ENCODE results near the gene NGRN. TPM values are rescaled to one million over a fixed set of nuclear protein-coding genes. Genes with fewer than 3 reads are reported as not detected.

Gene NGRN
- total and polyA plus RNA-seq, 2 of the 8 experiments (the other 6 are each of a cell fraction or from before 2014, with no cell fraction given): 60.1 to 101 TPM

DNA sequence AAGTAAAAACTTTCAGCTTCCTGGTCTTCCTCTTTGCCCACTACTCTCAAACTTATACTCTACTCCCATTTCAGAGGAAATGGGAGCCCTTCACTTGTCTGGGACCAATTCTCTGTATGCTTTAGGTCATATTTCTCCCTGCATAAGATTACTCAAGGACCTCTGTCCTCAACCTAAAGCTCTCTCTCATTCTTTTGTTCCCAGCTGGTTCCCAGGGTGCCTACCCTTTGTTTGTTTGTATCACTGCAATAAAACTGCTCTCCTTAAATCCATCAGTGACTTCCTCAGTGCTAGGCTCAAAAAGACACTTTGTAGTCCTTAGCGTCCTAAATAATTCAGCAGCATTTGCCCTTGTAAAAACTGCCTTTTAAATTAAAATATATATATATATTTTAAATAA, 2.9 kb downstream of the NGRN start:
- Histone ChIP-seq H2BK5ac (ENCODE audit: low read depth, low read length) (no peak overlapping the region), H3K79me1 (ENCODE audit: low read depth, low read length) (peaks cover 10% of the 10 kb centered on the region), H3K4ac (replicated peaks; ENCODE audit: insufficient read length, low read depth, low read length) (no peak overlapping the region), H2BK20ac (ENCODE audit: low read length) (no peak overlapping the region), H2BK15ac (ENCODE audit: low read length) (no peak overlapping the region), H4K91ac (replicated peaks; ENCODE audit: insufficient read length, low read length) (no peak overlapping the region), H3K23ac (ENCODE audit: insufficient read length) (no peak overlapping the region), H3K9ac (replicated peaks in 1 of 4; ENCODE audit: extremely low read depth in 1 of 4, low read depth in 3 of 4, low read length in 3 of 4) (no peak overlapping the region), H3K79me2 (ENCODE audit: control insufficient read depth in 1 of 2, insufficient read depth in 2 of 2, low read length in 2 of 2) (peaks cover 12 to 72% of the 10 kb centered on the region in 2 experiments), H4K8ac (ENCODE audit: extremely low read depth, insufficient read depth, low read length) (no peak overlapping the region), H4K5ac (ENCODE audit: insufficient read length, low read depth, low read length) (no peak overlapping the region), H3K56ac (replicated peaks; ENCODE audit: insufficient read length, low read depth, low read length) (no peak overlapping the region), H2BK120ac (replicated peaks; ENCODE audit: low read depth, low read length) (no peak overlapping the region), H3K27ac (ENCODE audit: low read depth, low read length) (no peak overlapping the region), H3K36me3 (ENCODE audit: control insufficient read depth in 2 of 4, insufficient read depth in 4 of 4, low read length in 3 of 4) (peaks cover 6 to 46% (median 21%) of the 10 kb centered on the region in 4 experiments), H3K4me1 (replicated peaks in 1 of 4; ENCODE audit: control insufficient read depth in 3 of 4, insufficient read depth in 4 of 4, low read length in 3 of 4) (peaks cover 0 to 15% (median 7%) of the 10 kb centered on the region in 4 experiments; a peak in 5 of 7 replicates), H2BK12ac (ENCODE audit: low read depth, low read length) (no peak overlapping the region), H2AK5ac (ENCODE audit: low read depth, low read length) (no peak overlapping the region), H3K27me3 (replicated peaks in 1 of 4; ENCODE audit: control insufficient read depth in 3 of 4, extremely low read depth in 1 of 4, insufficient read depth in 3 of 4, low read length in 3 of 4) (no peaks in the 10 kb centered on the region), H3K18ac (ENCODE audit: extremely low read depth, low read length) (no peak overlapping the region), H3K23me2 (ENCODE audit: low read depth, low read length) (peaks cover 10% of the 10 kb centered on the region), H2AFZ (ENCODE audit: low read length) (no peak overlapping the region), H3K4me2 (ENCODE audit: insufficient read depth in 1 of 2, low read depth in 2 of 2, low read length in 2 of 2) (peak overlapping the region; percentile 34 to 94; a peak in 3 of 4 replicates), H3K4me3 (ENCODE audit: extremely low read depth in 1 of 4, insufficient read depth in 2 of 4, low read depth in 3 of 4, low read length in 4 of 4) (peak overlapping the region in 2 of 4 experiments; percentile 2 to 76; a peak in 1 of 8 replicates), H3K14ac (ENCODE audit: insufficient read length) (no peak overlapping the region), H3K9me3 (ENCODE audit: insufficient read depth in 2 of 2, low read depth in 1 of 2, low read length in 1 of 2) (no peaks in the 10 kb centered on the region), H4K20me1 (replicated peaks in 1 of 2; ENCODE audit: control insufficient read depth in 1 of 2, insufficient read depth in 2 of 2, low read length in 2 of 2) (peaks cover 2 to 12% of the 10 kb centered on the region in 2 experiments)
- WGBS, 2 experiments (ENCODE audit: extremely low coverage in 1 of 2, insufficient coverage in 1 of 2, insufficient read length in 1 of 2, insufficient replicate concordance in 2 of 2, low coverage in 1 of 2, low lambda C conversion rate in 2 of 2, missing lambda C conversion rate in 1 of 2): 60% methylated on average over 1 of the region's 1 CpG; no CpG with 5 or more reads in 1 of the 2 experiments
- DNase-seq (ENCODE audit: low read depth in 1 of 2, low spot score in 2 of 2) (no peak), FAIRE-seq (no peak)
- ChIA-PET CTCF (ENCODE audit: partially characterized antibody) (interaction anchor here (0.6 to 1.9 kb wide), 8 partner anchors 9 to 116 kb away, joined by 3 to 6 read pairs (median 3); partner anchors contain the start of gene TTLL13), POLR2A (ENCODE audit: partially characterized antibody) (interaction anchor here (0.6 to 1.7 kb wide), 8 partner anchors 8 to 145 kb away, joined by 3 to 4 read pairs (median 3); partner anchors contain the start of genes CIB1, GDPGP1 and TTLL13)
- TF ChIP-seq KDM1A (IDR thresholded peaks at IDR 0.05; ENCODE audit: borderline replicate concordance, low read length) (no peak), CTBP2 (IDR thresholded peaks at IDR 0.05; ENCODE audit: borderline replicate concordance, insufficient read depth, insufficient read length, low read length) (no peak)
